ENCODE data around the gene DNER. TPM values are rescaled to one million over a fixed set of nuclear protein-coding genes. Genes with fewer than 3 reads are reported as not detected.

DNER gene
- total and polyA plus RNA-seq, 12 donors, result 49.2 to 309 (median 155) TPM

- Histone ChIP-seq H3K27me3 (no peaks in the 10 kb centered on the region), H3K4me3 (no peak overlapping the region), H3K4me1 (replicated peaks in 1 of 2) (no peaks in the 10 kb centered on the region), H3K9me3 (replicated peaks in 1 of 3) (no peaks in the 10 kb centered on the region), H3K36me3 (replicated peaks in 1 of 2) (no peaks in the 10 kb centered on the region), H3K27ac (peak overlapping the region in 1 of 5 donors; percentile 1)
- intact Hi-C loops (cut with DNase I), result no loop called here
- TF ChIP-seq CTCF (IDR thresholded peaks at IDR 0.05) (no peak), POLR2A (IDR thresholded peaks at IDR 0.05) (no peak)
- 71 to 79% (median 74%) methylated on average over 5 of the region's 5 CpGs for WGBS, 4 donors
- DNase-seq, result no peak
Observed at GRCh38 chr2:229572507-229573271, 141.7 kb downstream of the DNER start.

- 88 to 93% (median 90%) methylated on average over 7 of the region's 7 CpGs for WGBS, 4 donors
- H3K4me3 ChIP-seq, result no peak overlapping the region
- no peak overlapping the region for H3K27ac ChIP-seq
- TF ChIP-seq CTCF (IDR thresholded peaks at IDR 0.05), result no peak
- no peak for TF ChIP-seq POLR2A (IDR thresholded peaks at IDR 0.05)
- no peaks in the 10 kb centered on the region for H3K36me3 ChIP-seq (replicated peaks in 1 of 2)
- no peak for DNase-seq
- no peaks in the 10 kb centered on the region for H3K9me3 ChIP-seq (replicated peaks in 1 of 3)
- H3K27me3 ChIP-seq, result no peaks in the 10 kb centered on the region
- H3K4me1 ChIP-seq (replicated peaks in 1 of 2), result no peaks in the 10 kb centered on the region
- intact Hi-C loops (cut with DNase I), result no loop called here
Observed at GRCh38 chr2:229571243-229571642, 143.1 kb downstream of the DNER start.

GRCh38 chr2:229566370-229566769 lies 148.0 kb downstream of the DNER start:
- no peaks in the 10 kb centered on the region for H3K4me1 ChIP-seq (replicated peaks in 1 of 2)
- no peak for DNase-seq
- no peaks in the 10 kb centered on the region for H3K36me3 ChIP-seq (replicated peaks in 1 of 2)
- WGBS, 4 donors, result 76 to 89% (median 85%) methylated on average over 2 of the region's 2 CpGs
- H3K27me3 ChIP-seq, result no peaks in the 10 kb centered on the region
- TF ChIP-seq CTCF (IDR thresholded peaks at IDR 0.05) (no peak), POLR2A (IDR thresholded peaks at IDR 0.05) (no peak)
- intact Hi-C loops (cut with DNase I), result no loop called here
- no peaks in the 10 kb centered on the region for H3K9me3 ChIP-seq (replicated peaks in 1 of 3)
- H3K27ac ChIP-seq, result no peak overlapping the region
- no peak overlapping the region for H3K4me3 ChIP-seq

GRCh38 chr2:229564300-229564907 lies 150.0 kb downstream of the DNER start:
- intact Hi-C loops (cut with DNase I), result no loop called here
- DNase-seq, result no peak
- no peak for TF ChIP-seq POLR2A (IDR thresholded peaks at IDR 0.05)
- TF ChIP-seq CTCF (IDR thresholded peaks at IDR 0.05), result no peak
- Histone ChIP-seq H3K4me1 (replicated peaks in 1 of 2) (no peaks in the 10 kb centered on the region), H3K27ac (no peak overlapping the region), H3K4me3 (no peak overlapping the region), H3K36me3 (replicated peaks in 1 of 2) (no peaks in the 10 kb centered on the region), H3K27me3 (no peaks in the 10 kb centered on the region), H3K9me3 (replicated peaks in 1 of 3) (no peaks in the 10 kb centered on the region)
- 80 to 94% (median 89%) methylated on average over 2 of the region's 2 CpGs for WGBS, 4 donors
